ENCODE results near the gene GSG1.
A peak's percentile ranks its signal among the peaks of the same experiment; 100 is the strongest.
"Not testable (repeated sequence)": the region's sequence is repeated elsewhere in the genome, so short reads cannot be mapped to it uniquely, and the experiment has no call there.

Gene GSG1

DNA sequence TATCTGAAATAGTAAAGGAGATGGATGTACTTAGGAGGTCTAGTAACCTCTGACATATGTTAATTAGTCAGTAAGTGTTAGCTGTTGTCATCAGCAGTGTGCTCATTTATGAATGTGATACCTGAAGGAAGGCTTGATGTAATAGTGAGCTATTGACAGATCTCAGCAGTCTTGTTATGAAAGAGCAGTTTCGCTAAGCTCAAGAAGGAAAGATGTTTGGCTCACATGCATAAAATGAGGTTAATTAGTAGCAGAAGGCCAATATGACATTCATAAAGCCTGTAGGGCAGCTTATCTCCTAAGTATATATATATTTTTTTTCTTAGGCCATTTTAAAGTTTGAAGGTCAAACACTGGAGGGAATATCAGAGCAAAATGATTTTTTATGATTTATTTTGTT is 56.5 kb downstream of the GSG1 start:
- DNase-seq: no peak

DNA sequence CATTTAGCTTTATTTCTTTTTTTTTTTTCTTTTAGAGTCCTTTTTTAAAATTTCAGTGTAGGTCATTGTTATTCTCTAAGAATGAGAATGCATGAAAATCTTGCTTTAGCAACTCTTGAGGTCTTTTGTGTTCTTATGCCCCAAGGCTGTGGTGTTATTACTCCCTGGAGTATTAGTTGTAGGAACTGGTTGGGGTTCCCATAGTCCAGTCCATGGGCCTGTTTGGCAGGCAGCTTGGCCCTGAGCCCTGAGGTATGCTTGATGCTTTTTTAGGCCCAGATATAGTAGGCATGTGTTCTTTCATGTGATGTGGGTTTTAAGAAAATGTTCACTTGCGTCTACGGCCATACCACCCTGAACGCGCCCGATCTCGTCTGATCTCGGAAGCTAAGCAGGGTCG is 57.7 kb downstream of the GSG1 start:
- DNase-seq: no peak

DNA sequence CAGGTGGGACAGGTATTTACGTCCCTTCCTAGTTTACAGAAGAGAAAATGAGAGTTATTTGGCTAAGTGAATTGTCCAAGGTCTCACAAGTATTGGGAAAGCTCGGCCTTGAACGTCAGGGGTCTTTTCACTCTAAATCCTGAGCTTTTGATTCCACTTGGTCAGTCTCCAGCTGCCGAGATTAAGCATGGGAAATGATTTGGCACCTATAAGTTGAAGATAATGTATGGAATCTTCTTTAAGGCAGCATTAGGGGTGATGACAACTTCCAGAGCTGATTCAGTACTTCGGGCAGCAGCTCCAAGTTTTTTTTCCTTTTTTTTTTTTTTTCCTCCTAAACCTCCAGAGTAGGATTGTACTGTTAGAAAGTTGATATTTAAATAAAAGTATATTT is 58.6 kb downstream of the GSG1 start:
- no peak for DNase-seq

DNA sequence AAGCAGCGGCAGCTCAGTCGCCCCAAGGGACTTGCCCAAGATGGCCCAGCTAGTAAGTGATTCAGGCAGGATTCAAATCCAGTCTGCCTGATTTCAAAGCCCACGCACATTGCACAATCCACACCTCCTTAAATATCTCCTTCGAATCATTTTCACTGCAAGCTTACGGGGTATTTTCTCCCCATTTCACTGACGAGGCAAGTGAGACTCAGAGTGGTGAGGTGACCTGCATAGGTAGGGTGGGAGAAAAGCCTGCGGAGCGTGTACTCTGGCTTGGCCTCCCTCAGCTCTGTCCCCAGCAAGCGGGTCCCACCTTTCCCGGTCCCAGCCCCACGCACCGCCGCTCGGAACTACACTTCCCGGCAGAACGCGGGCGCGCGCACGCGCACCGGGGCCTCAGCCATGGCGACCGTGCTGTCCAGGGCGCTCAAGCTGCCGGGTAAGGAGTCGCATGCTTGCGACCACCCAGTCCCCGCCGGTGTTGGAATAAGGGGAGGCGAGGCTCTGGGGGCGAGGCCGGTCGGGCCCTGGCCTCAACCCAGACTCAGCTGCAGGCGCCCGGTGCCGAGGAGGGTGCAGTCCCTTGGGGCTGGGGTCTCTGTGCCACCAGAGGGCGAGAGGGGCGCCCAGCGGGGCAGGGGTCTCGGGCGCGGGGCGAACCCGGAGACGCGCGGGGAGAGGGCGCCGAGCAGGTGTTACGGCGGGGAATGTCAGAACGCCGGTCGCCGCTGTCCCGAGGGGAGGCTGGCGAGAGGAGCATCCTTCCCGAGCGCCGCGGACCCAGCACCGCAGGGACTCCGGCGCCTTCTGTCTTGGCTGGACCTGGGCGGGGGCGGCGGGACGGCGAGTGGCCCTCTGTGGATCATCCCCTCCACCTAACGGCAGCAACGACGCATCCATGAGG is 59.2 kb downstream of the GSG1 start, which contains the start of gene FAM234B:
Gene FAM234B, plus strand, starts transcription at position 380 of the 904 bp plus-strand sequence. Its CDS starts 23 bp downstream, at position 403.
- DNase-seq: peak; percentile 84

DNA sequence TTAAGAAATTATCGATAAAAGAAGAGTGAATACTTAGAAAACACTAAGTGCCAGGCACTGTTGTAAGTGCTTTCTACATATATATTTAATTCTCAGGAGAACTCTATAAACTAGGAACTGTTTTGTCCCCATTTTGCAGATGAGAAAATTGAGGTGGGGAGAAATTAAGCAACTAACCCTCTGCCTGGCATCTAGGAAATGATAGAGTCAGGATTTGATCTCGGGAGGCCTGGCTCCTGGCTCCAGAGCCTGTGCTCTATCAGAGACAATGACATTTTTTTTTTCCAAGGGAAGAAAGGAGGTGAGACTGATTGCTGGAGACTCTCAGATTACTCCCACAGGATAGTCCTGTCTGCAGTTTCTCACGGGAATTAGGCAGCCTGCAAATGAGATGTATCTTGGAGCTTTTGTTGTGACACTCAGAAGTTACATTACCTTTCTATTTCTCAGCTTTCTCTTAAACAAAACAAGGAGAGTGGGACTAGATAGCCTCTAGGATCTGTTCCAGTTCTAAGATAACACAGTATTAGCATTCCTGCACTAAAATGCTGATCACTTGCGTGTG is 60.7 kb downstream of the GSG1 start:
- no peak for DNase-seq

DNA sequence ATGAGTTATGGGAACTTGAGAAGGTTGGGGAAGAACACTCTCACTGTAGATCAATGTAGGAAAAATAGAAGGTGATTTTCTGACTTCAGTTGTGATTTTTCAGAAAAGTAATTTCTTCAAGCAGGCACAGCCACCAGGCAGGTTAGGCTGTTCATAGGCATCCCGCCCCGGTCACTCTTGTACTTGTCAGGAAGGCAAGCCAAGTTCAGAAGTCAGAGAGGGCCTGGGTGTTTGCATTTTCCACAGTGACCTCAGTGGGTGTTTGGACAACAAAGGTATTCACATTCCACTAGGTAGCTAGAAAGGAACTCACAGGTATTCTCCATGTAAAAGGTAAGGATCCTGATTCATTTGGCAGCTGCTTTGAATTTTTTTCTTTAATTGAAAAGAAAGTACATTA is 62.2 kb downstream of the GSG1 start:
- no peak for DNase-seq

DNA sequence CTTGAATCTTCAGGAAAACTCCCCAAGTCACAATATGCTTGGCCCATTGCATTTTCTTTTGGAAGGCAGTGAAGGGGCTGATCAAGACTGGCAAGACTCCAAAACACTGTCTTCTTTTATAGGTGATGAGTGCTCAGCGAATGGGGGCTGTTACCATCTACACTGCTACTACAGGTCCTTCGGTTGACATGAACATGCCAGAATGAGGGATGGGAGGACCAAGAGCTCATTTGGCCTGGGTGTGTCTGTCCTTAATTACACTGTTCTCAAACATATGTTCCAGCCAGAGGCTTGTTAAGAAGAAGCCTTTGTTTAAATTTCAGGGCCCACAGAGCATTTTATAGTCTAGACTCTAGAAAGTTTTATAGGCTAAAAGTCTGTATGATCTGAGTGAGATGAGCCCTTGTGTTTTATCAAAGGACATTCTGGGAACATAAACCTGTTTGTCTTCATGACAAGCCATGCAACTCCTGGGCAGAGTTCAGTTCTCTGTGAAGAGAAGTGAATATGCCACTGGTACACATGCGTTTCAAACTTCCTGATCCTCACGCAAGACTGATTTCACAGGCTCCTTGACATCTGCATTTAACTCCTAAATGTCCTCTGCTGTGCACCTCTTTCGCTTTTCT is 64.0 kb downstream of the GSG1 start:
- DNase-seq: no peak

DNA sequence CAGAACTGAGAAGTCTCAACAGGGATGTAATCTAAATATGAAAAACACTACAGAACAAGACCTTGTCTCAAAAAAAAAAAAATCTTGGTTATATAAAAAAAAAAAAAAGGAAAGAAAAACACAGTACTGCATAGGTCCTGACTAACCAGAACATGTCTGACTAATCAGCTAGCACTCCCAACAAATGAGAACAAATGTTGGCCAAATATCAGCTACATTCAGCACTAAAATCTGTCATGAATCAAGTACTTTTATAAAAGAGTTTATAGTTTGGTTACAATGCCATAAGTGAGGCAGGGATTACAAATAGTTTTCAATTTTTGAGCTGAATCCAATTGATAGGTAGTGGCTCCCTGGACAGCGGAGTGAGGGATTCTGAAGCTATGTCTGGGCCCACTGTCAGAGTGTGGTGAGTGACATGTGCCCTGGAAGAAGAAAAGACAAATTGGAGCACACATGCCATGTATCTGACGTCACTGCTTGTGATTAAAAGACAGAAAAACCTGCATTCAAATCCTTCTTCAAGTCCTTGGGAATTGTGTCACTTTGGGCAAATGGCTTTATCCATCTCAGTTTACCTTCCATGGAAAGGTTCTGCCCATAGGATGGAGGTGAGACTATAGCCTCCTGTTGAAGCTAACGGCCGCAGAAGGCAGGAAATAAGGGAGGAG is 64.8 kb downstream of the GSG1 start:
- no peak for DNase-seq

DNA sequence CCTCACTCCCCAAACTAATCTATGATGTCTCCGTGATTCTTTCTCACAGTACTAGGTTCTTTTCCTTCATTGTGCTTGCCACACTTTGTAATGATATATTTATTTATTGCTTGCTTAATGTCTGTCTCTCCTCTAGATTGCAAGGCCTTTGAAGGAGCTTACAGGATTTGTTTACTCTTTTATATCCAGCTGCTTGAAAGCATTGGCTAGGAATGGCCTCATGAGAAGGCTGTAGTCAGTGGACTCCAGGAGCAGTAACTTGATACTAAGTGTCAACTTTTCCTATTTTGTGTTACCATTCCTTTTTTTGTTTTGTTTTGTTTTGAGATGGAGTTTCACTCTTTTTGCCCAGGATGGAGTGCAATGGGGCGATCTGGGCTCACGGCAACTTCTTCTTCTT is 66.6 kb downstream of the GSG1 start:
- no peak for DNase-seq

DNA sequence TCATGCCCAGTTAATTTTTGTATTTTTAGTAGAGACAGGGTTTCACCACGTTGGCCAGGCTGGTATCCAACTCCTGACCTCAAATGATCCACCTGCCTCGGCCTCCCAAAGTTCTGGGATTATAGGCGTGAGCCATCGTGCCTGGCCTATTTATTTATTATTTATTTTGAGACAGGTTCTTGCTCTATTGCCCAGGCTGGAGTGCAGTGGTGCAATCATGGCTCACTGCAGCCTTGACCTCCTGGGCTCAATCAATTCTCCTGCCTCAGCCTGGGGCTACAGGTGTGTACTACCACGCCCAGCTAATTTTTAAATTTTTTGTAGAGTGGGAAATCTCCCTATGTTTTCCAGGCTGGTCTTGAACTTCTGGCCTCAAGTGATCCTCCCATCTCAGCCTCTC is 68.1 kb downstream of the GSG1 start:
- DNase-seq: not testable (repeated sequence)
